Muscle layer of colon (tissue), 2 donors: ENCODE results near the gene KRT15.

Experiments
- H3K27ac ChIP-seq: one replicate; pipeline ENCODE4 v1.7.0; 2013; ENCODE audit warnings: low read depth, mild to moderate bottlenecking, low read length, moderate library complexity
- H3K27me3 ChIP-seq, 2 donors: one replicate each; pipeline ENCODE4 v1.7.0; 2013; ENCODE audit warnings: low read length in 2 of 2, mild to moderate bottlenecking in 2 of 2; ENCODE audit not compliant: insufficient read depth in 2 of 2, control insufficient read depth in 1 of 2
- H3K36me3 ChIP-seq: one replicate; pipeline ENCODE4 v1.7.0; 2013; ENCODE audit warnings: mild to moderate bottlenecking, low read length; ENCODE audit not compliant: insufficient read depth
- H3K4me1 ChIP-seq: one replicate; pipeline ENCODE4 v1.7.0; 2013; ENCODE audit warnings: mild to moderate bottlenecking, low read length; ENCODE audit not compliant: insufficient read depth
- H3K4me3 ChIP-seq, 2 donors: one replicate each; pipeline ENCODE4 v1.7.0; 2013; ENCODE audit warnings: low read length in 2 of 2, low read depth in 1 of 2, mild to moderate bottlenecking in 1 of 2, moderate library complexity in 1 of 2
- H3K9ac ChIP-seq: one replicate; pipeline ENCODE4 v1.7.0; 2013; ENCODE audit warnings: low read length
- H3K9me3 ChIP-seq: one replicate; pipeline ENCODE4 v1.7.0; 2013; ENCODE audit warnings: mild to moderate bottlenecking, low read length
- donor health status: abdominal sarcoma.
- donor health status: Adenocarcinoma of cecum.

The KRT15 gene

DNA sequence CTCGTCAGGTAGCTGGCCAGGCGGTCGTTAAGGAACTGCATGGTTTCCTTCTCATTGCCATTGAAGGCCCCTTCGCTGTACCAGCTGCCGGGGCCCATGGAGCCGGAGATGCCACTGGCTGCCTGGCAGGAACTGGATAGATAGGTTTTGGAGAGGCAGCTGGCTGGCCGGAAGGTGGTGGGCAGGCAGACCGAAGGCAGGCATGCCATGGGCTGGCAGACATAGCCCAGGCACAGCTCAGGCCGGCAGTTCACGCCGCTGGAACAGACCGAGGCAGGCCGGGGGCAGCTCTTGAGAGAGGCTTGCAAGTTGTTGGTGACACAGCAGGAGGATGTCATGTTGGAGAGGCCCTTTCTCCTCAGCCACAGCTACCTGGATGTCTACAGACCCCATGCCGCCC is 51.7 kb downstream of the KRT15 start, which contains the start of gene KRT32:
Gene KRT32, minus strand, starts transcription at position 399 of the 400 bp plus-strand sequence. Its CDS starts 61 bp downstream, at position 338.
- no peak within 1 kb of the TSS for H3K27ac ChIP-seq
- no peak within 1 kb of the TSS for H3K9ac ChIP-seq
- peaks cover 0 to 5% of the 10 kb centered on the region in 2 donors for H3K27me3 ChIP-seq
- no peaks in the 10 kb centered on the region for H3K9me3 ChIP-seq
- no peaks in the 10 kb centered on the region for H3K36me3 ChIP-seq
- H3K4me3 ChIP-seq, result no peak within 1 kb of the TSS
- no peaks in the 10 kb centered on the region for H3K4me1 ChIP-seq

DNA sequence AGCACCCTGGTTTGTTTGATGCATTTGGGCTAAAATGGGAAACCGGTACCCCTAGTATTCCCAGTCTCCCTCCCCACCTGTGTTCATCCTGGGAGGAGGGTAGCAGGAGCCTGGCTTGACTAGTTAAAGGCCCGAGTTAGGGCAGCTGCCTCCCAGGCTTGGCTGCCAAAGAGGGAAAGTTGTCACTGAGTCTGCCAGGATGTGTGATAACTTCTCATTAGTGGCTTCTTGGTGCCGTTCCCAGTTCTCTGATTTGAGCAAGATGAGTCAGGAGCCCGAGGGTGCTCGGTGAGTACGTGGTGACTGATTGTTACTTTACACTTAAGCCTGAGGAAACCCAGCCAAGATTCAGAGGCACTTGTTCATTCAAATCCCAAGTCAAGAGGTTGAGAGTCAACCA is 54.0 kb downstream of the KRT15 start:
- no peaks in the 10 kb centered on the region for H3K9me3 ChIP-seq
- no peak overlapping the region for H3K9ac ChIP-seq
- H3K27me3 ChIP-seq, result peaks cover 0 to 5% of the 10 kb centered on the region in 2 donors
- H3K4me3 ChIP-seq, result no peak overlapping the region
- no peaks in the 10 kb centered on the region for H3K36me3 ChIP-seq
- no peak overlapping the region for H3K27ac ChIP-seq
- no peaks in the 10 kb centered on the region for H3K4me1 ChIP-seq

GRCh38 chr17:41464173-41464572 is 54.5 kb downstream of the KRT15 start:
- Histone ChIP-seq H3K27me3 (peaks cover 0 to 5% of the 10 kb centered on the region in 2 donors), H3K9ac (no peak overlapping the region), H3K4me1 (no peaks in the 10 kb centered on the region)

GRCh38 chr17:41463746-41464145 is 54.9 kb downstream of the KRT15 start:
- Histone ChIP-seq H3K9me3 (no peaks in the 10 kb centered on the region), H3K9ac (no peak overlapping the region), H3K36me3 (no peaks in the 10 kb centered on the region), H3K27ac (no peak overlapping the region), H3K4me1 (no peaks in the 10 kb centered on the region), H3K27me3 (peaks cover 0 to 5% of the 10 kb centered on the region in 2 donors), H3K4me3 (no peak overlapping the region)

More at GRCh38 chr17:41464173-41464572, 54.5 kb downstream of the KRT15 start:
- no peak overlapping the region for H3K4me3 ChIP-seq
- no peaks in the 10 kb centered on the region for H3K9me3 ChIP-seq
- no peaks in the 10 kb centered on the region for H3K36me3 ChIP-seq
- H3K27ac ChIP-seq, result no peak overlapping the region
